Measurements from ENCODE around the gene GFRA1. TPM values are rescaled to one million over a fixed set of nuclear protein-coding genes. Genes with fewer than 3 reads are reported as not detected.
A peak's percentile ranks its signal among the peaks of the same experiment; 100 is the strongest.

GFRA1 gene
- total and polyA plus RNA-seq, 2 donors (not counting 1 experiment from before 2014, with no cell fraction given): 6.3 to 29.6 TPM

DNA sequence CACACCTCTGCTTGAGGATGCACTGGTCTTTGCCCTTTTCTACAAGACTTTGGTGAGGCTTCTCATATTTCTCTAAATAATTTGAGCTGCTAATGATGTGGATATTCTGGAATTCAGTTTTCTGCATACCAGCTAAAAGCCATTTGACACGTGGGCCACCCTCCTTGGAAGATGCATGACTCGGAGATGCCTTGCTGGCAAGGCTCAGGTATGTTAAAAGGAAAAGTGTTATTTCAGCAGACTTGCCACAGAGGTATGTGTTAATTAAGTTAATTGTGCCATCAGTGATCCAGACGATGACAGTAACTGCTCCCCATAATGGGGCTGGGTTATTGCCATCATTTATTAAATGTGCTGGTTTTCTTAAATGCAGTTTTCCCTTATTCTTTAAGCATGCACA lies 8.8 kb upstream of the GFRA1 start:
- DNase-seq (ENCODE audit: low read depth in 2 of 2): peak in 1 of 2 donors; percentile 19
- no peak overlapping the region for H3K4me2 ChIP-seq (ENCODE audit: extremely low read depth, insufficient read depth, low read length)
- H3K79me2 ChIP-seq (ENCODE audit: control insufficient read depth, insufficient read depth, low read length): no peaks in the 10 kb centered on the region
- no peaks in the 10 kb centered on the region for H4K20me1 ChIP-seq (ENCODE audit: control insufficient read depth, extremely low read depth, insufficient read depth, low read length)
- no peak overlapping the region for H3K4me3 ChIP-seq (replicated peaks in 1 of 4; ENCODE audit: control extremely low read depth in 1 of 4, insufficient read depth in 1 of 4, low read depth in 3 of 4, low read length in 4 of 4)
- no peaks in the 10 kb centered on the region for H3K36me3 ChIP-seq (ENCODE audit: control insufficient read depth, insufficient read depth, low read length)
- H3K9me3 ChIP-seq (ENCODE audit: control insufficient read depth, insufficient read depth, low read depth, low read length): no peaks in the 10 kb centered on the region
- no peak overlapping the region for H3K27ac ChIP-seq (ENCODE audit: insufficient read depth, low read length)
- no peaks in the 10 kb centered on the region for H3K27me3 ChIP-seq (ENCODE audit: control insufficient read depth, insufficient read depth, low read length)
- no peaks in the 10 kb centered on the region for H3K4me1 ChIP-seq (ENCODE audit: control insufficient read depth, extremely low read depth, insufficient read depth, low read length)
- TF ChIP-seq EZH2 (IDR thresholded peaks at IDR 0.05; ENCODE audit: low read length, missing control alignments) (no peak), CTCF (conservative IDR thresholded peaks at IDR 0.05 in 1 of 2, IDR thresholded peaks at IDR 0.05 in 1 of 2; ENCODE audit: low read depth in 1 of 2, low read length in 2 of 2) (no peak)
- no peak overlapping the region for H3K9ac ChIP-seq (ENCODE audit: insufficient read depth, low read length)
- no peak overlapping the region for H2AFZ ChIP-seq (ENCODE audit: low read length)

DNA sequence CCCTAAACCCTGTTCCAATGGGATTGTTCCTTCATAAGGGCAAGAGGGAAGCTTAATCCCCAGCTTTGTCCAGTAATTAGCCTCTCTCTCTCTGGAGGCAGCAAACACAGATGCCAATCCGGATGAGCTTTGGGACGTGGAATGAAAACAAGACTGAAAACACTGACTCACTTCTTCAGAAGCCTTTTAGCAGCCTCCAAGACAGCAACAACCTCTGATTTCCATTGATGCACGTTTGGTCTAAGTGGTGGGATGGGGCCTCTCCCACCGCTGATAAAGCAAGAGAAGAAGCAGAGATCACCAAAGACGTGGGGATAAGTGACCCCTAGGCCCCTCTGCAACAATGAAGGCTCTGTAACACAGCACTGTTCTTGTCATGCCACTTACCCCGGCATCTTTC lies 5.8 kb upstream of the GFRA1 start:
- DNase-seq (ENCODE audit: low read depth in 2 of 2): peak in 1 of 2 donors; percentile 56
- no peak overlapping the region for H2AFZ ChIP-seq (ENCODE audit: low read length)

GRCh38 chr10:116276981-116277380 lies 4.0 kb upstream of the GFRA1 start:
- Histone ChIP-seq H3K36me3 (ENCODE audit: control insufficient read depth, insufficient read depth, low read length) (no peaks in the 10 kb centered on the region), H3K4me2 (ENCODE audit: extremely low read depth, insufficient read depth, low read length) (no peak overlapping the region), H3K9me3 (ENCODE audit: control insufficient read depth, insufficient read depth, low read depth, low read length) (no peaks in the 10 kb centered on the region), H2AFZ (ENCODE audit: low read length) (no peak overlapping the region), H3K4me1 (ENCODE audit: control insufficient read depth, extremely low read depth, insufficient read depth, low read length) (no peaks in the 10 kb centered on the region), H3K4me3 (replicated peaks in 1 of 4; ENCODE audit: control extremely low read depth in 1 of 4, insufficient read depth in 1 of 4, low read depth in 3 of 4, low read length in 4 of 4) (no peak overlapping the region), H3K9ac (ENCODE audit: insufficient read depth, low read length) (no peak overlapping the region), H4K20me1 (ENCODE audit: control insufficient read depth, extremely low read depth, insufficient read depth, low read length) (no peaks in the 10 kb centered on the region), H3K27me3 (ENCODE audit: control insufficient read depth, insufficient read depth, low read length) (no peaks in the 10 kb centered on the region), H3K79me2 (ENCODE audit: control insufficient read depth, insufficient read depth, low read length) (no peaks in the 10 kb centered on the region), H3K27ac (ENCODE audit: insufficient read depth, low read length) (no peak overlapping the region)
- no peak for TF ChIP-seq EZH2 (IDR thresholded peaks at IDR 0.05; ENCODE audit: low read length, missing control alignments)
- TF ChIP-seq CTCF (conservative IDR thresholded peaks at IDR 0.05 in 1 of 2, IDR thresholded peaks at IDR 0.05 in 1 of 2; ENCODE audit: low read depth in 1 of 2, low read length in 2 of 2): no peak
- no peak for DNase-seq (ENCODE audit: low read depth in 2 of 2)

More for the DNA sequence above, 5.8 kb upstream of the GFRA1 start:
- no peak overlapping the region for H3K4me3 ChIP-seq (replicated peaks in 1 of 4; ENCODE audit: control extremely low read depth in 1 of 4, insufficient read depth in 1 of 4, low read depth in 3 of 4, low read length in 4 of 4)
- no peaks in the 10 kb centered on the region for H3K36me3 ChIP-seq (ENCODE audit: control insufficient read depth, insufficient read depth, low read length)
- no peak overlapping the region for H3K4me2 ChIP-seq (ENCODE audit: extremely low read depth, insufficient read depth, low read length)
- no peaks in the 10 kb centered on the region for H4K20me1 ChIP-seq (ENCODE audit: control insufficient read depth, extremely low read depth, insufficient read depth, low read length)
- no peaks in the 10 kb centered on the region for H3K4me1 ChIP-seq (ENCODE audit: control insufficient read depth, extremely low read depth, insufficient read depth, low read length)
- TF ChIP-seq EZH2 (IDR thresholded peaks at IDR 0.05; ENCODE audit: low read length, missing control alignments): no peak
- TF ChIP-seq CTCF (conservative IDR thresholded peaks at IDR 0.05 in 1 of 2, IDR thresholded peaks at IDR 0.05 in 1 of 2; ENCODE audit: low read depth in 1 of 2, low read length in 2 of 2): no peak
- H3K27me3 ChIP-seq (ENCODE audit: control insufficient read depth, insufficient read depth, low read length): no peaks in the 10 kb centered on the region
- H3K27ac ChIP-seq (ENCODE audit: insufficient read depth, low read length): no peak overlapping the region
- no peaks in the 10 kb centered on the region for H3K79me2 ChIP-seq (ENCODE audit: control insufficient read depth, insufficient read depth, low read length)
- no peak overlapping the region for H3K9ac ChIP-seq (ENCODE audit: insufficient read depth, low read length)
- H3K9me3 ChIP-seq (ENCODE audit: control insufficient read depth, insufficient read depth, low read depth, low read length): no peaks in the 10 kb centered on the region
